HepG2 (cell line): ENCODE measurements around the gene CHST13. TPM values are rescaled to one million over a fixed set of nuclear protein-coding genes. Genes with fewer than 3 reads are reported as not detected.

ENCODE experiments used
- ATAD3A ChIP-seq: sonication (generic); formaldehyde crosslinking; IDR thresholded peaks from 2 replicates; pipeline ENCODE4 v1.4.0; 2020; ENCODE audit warnings: missing genetic modification reagents
- ELF3 ChIP-seq: IDR thresholded peaks from 2 replicates; pipeline ENCODE4 v1.6.1; 2016; ENCODE audit warnings: missing genetic modification reagents, missing compliant biosample characterization
- FOXO4 ChIP-seq: sonication (generic); formaldehyde crosslinking; conservative IDR thresholded peaks from 2 replicates; pipeline ENCODE4 v1.8.1; 2023; ENCODE audit warnings: missing genetic modification reagents
- GATAD1 ChIP-seq: IDR thresholded peaks from 2 replicates; pipeline ENCODE4 v1.6.1; 2016; ENCODE audit warnings: missing genetic modification reagents, missing compliant biosample characterization
- LCORL ChIP-seq, 2 experiments: fragments of 450-650 bp in 1 of 2; sonication (generic) in 1 of 2; formaldehyde crosslinking in 1 of 2; IDR thresholded peaks; 2 replicates each; pipeline versions ENCODE4 v1.5.0 to v1.6.1; 2017 to 2020; ENCODE audit warnings: antibody characterized with exemption in 1 of 2, missing genetic modification reagents in 1 of 2
- MED1 ChIP-seq: sonication (generic); formaldehyde crosslinking; IDR thresholded peaks from 2 replicates; pipeline ENCODE4 v1.4.0; 2020; ENCODE audit warnings: missing genetic modification reagents
- MTF2 ChIP-seq: sonication (generic); formaldehyde crosslinking; IDR thresholded peaks from 2 replicates; pipeline ENCODE4 v1.5.0; 2020; ENCODE audit warnings: missing genetic modification reagents, borderline replicate concordance
- ONECUT2 ChIP-seq: sonication (generic); formaldehyde crosslinking; IDR thresholded peaks from 2 replicates; pipeline ENCODE4 v1.4.0; 2020; ENCODE audit warnings: missing genetic modification reagents
- PAF1 ChIP-seq: IDR thresholded peaks from 2 replicates; pipeline ENCODE4 v1.6.1; 2016; ENCODE audit warnings: missing genetic modification reagents, missing compliant biosample characterization
- PATZ1 ChIP-seq: sonication (generic); formaldehyde crosslinking; IDR thresholded peaks from 2 replicates; pipeline ENCODE4 v1.4.0; 2020; ENCODE audit warnings: missing genetic modification reagents
- SP4 ChIP-seq: sonication (generic); formaldehyde crosslinking; IDR thresholded peaks from 2 replicates; pipeline ENCODE4 v1.8.1; 2023; ENCODE audit warnings: mild to moderate bottlenecking, missing genetic modification reagents
- TAF1 ChIP-seq: sonication (generic); formaldehyde crosslinking; IDR thresholded peaks from 2 replicates; pipeline ENCODE4 v1.4.0; 2020; ENCODE audit warnings: missing genetic modification reagents
- TRIM22 ChIP-seq: fragments of 450-650 bp; IDR thresholded peaks from 2 replicates; pipeline ENCODE4 v1.6.1; 2017
- ZHX2 ChIP-seq, 2 experiments: sonication (generic) in 1 of 2; formaldehyde crosslinking in 1 of 2; IDR thresholded peaks; 2 replicates each; pipeline versions ENCODE4 v1.6.1 to v1.9.0; 2014 to 2022; ENCODE audit warnings: antibody characterized with exemption in 1 of 2, borderline replicate concordance in 1 of 2, inconsistent platforms in 1 of 2, low read depth in 1 of 2, missing genetic modification reagents in 1 of 2
- ZNF160 ChIP-seq: sonication (generic); formaldehyde crosslinking; IDR thresholded peaks from 2 replicates; pipeline ENCODE4 v1.8.0; 2022; ENCODE audit warnings: mild to moderate bottlenecking, inconsistent platforms, missing genetic modification reagents
- ZNF20 ChIP-seq: sonication (generic); formaldehyde crosslinking; IDR thresholded peaks from 2 replicates; pipeline ENCODE4 v1.4.0; 2020; ENCODE audit warnings: mild to moderate bottlenecking, moderate library complexity, missing genetic modification reagents
- ZNF431 ChIP-seq: sonication (generic); formaldehyde crosslinking; IDR thresholded peaks from 2 replicates; pipeline ENCODE4 v1.9.0; 2022; ENCODE audit warnings: missing genetic modification reagents, low read depth, mild to moderate bottlenecking, borderline replicate concordance
- polyA plus RNA-seq, 8 experiments: library from polyadenylated mRNA; depleted of rRNA in 3 of 8; stranded (reverse) in 7 of 8; unstranded in 1 of 8; fragments of >200 nt; fragmentation: Illumina TruSeq in 4 of 8; extraction: Trizol in 4 of 8; gene quantifications; 2 replicates each; pipeline versions ENCODE4 v1.2.1 to v1.2.3, GENCODE V29; 2011 to 2016; ENCODE audit warnings: low read depth in 4 of 8, missing spikeins in 1 of 8, mixed read lengths in 1 of 8; ENCODE audit not compliant: insufficient read depth in 1 of 8
- total RNA-seq, 5 experiments: library from RNA; depleted of rRNA; stranded (reverse); fragments of >200 nt; fragmentation: Illumina TruSeq; extraction: Trizol; gene quantifications; 2 replicates each; pipeline ENCODE4 v1.2.3, GENCODE V29; 2016; ENCODE audit warnings: low read depth in 1 of 5

Gene CHST13
- total and polyA plus RNA-seq, 2 of the 13 experiments (the other 11 are each of a cell fraction or from before 2014, with no cell fraction given) = 32.0 to 43.1 TPM

DNA sequence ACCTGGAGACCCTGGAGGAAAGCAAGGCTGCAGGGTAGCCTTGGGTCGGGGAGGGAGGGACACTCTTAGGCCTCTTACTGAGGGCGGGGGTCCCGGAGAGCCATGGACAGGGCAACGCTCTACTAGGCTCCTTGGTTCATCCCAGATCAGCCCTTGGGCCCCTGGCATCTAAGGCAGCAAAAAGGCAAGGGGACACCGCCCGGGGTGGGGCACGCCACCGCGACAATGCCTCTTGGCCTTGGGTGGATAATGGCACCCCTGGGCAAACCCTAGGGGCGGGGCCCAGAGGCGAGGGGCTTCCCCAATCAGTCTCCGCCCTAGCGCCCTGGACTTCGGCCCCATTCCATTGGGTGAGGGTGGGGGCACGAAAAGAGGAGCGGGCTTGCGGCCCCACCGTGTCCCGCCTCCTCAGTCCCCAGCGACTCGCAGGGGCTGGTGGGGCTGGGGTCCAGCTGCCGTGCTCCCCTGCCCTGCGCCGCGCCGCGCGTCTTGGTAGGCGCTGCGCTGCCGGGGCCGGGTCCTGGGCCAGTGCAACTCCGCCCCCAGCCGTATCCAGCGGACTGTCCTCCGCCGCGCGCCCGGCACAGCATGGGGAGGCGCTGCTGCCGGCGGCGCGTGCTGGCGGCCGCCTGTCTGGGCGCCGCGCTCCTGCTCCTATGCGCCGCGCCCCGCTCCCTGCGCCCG, at the start of gene CHST13 (continued):
- TF ChIP-seq FOXO4 (no peak), ZNF160 (CRISPR knock-in tag) (no peak), MTF2 (0 out of 2 replicates have a peak, but pooled peaks have one; percentile 48), ATAD3A (no peak), TRIM22 (no peak), LCORL (IDR thresholded peaks at IDR 0.05) (no peak), LCORL (CRISPR knock-in tag; IDR thresholded peaks at IDR 0.05) (peak; percentile 91; the same call in 1 of the 2 replicates), PAF1 (no peak; the same call in 1 of the 2 replicates), ZNF431 (CRISPR knock-in tag) (no peak; the same call in 1 of the 2 replicates), PATZ1 (CRISPR knock-in tag) (peak; percentile 99), TAF1 (CRISPR knock-in tag) (peak; percentile 61), ONECUT2 (CRISPR knock-in tag) (no peak), SP4 (peak; percentile 44), ZHX2 (IDR thresholded peaks at IDR 0.05; ENCODE audit: low read depth) (0 out of 2 replicates have a peak, but pooled peaks have one; percentile 14), ZHX2 (CRISPR knock-in tag; IDR thresholded peaks at IDR 0.05; ENCODE audit: borderline replicate concordance) (0 out of 2 replicates have a peak, but pooled peaks have one; percentile 75), GATAD1 (CRISPR knock-in tag) (peak; percentile 64), MED1 (peak; percentile 77), ELF3 (CRISPR knock-in tag) (peak; percentile 45; the same call in 1 of the 2 replicates), ZNF20 (CRISPR knock-in tag) (0 out of 2 replicates have a peak, but pooled peaks have one; percentile 47)
